NCI-H2171 treated with DMSO at 0.1 percent for 48 hours (cell line): ENCODE results near the gene CMTM5.
"Not testable (repeated sequence)": the region's sequence is repeated elsewhere in the genome, so short reads cannot be mapped to it uniquely, and the experiment has no call there.

ENCODE experiments used
- DNase-seq: peaks from one replicate; lab custom pipeline; 2025; lab: John Stamatoyannopoulos, UW

CMTM5 gene

GRCh38 chr14:23378612-23379220 is 1.9 kb downstream of the CMTM5 start:
- DNase-seq = no peak

GRCh38 chr14:23379366-23380196 is 2.7 kb downstream of the CMTM5 start:
- peak; percentile 89 for DNase-seq

GRCh38 chr14:23380197-23380914 is 3.5 kb downstream of the CMTM5 start:
- peak; percentile 36 for DNase-seq

GRCh38 chr14:23380976-23381375 is 4.1 kb downstream of the CMTM5 start:
- DNase-seq = no peak

- DNase-seq = peak; percentile 60
Observed at GRCh38 chr14:23381871-23382270, 5.0 kb downstream of the CMTM5 start.

- DNase-seq = no peak
Observed at GRCh38 chr14:23382276-23382675, 5.4 kb downstream of the CMTM5 start.

- DNase-seq = no peak
Observed at GRCh38 chr14:23382731-23383440, 6.0 kb downstream of the CMTM5 start.

- no peak for DNase-seq
Observed at GRCh38 chr14:23384364-23385080, 7.7 kb downstream of the CMTM5 start.

GRCh38 chr14:23385244-23385641 is 8.4 kb downstream of the CMTM5 start:
- no peak for DNase-seq

- no peak for DNase-seq
Observed at GRCh38 chr14:23385642-23386265, 8.9 kb downstream of the CMTM5 start.

GRCh38 chr14:23386266-23386657 is 9.4 kb downstream of the CMTM5 start:
- DNase-seq = not testable (repeated sequence)

- no peak for DNase-seq
Observed at GRCh38 chr14:23386999-23387398, 10.2 kb downstream of the CMTM5 start.

- no peak for DNase-seq
Observed at GRCh38 chr14:23387916-23388882, 11.4 kb downstream of the CMTM5 start.

GRCh38 chr14:23388996-23389395 is 12.2 kb downstream of the CMTM5 start:
- DNase-seq = no peak

GRCh38 chr14:23389396-23389795 is 12.6 kb downstream of the CMTM5 start:
- DNase-seq = no peak

- not testable (repeated sequence) for DNase-seq
Observed at GRCh38 chr14:23389871-23390270, 13.0 kb downstream of the CMTM5 start.

- DNase-seq = no peak
Observed at GRCh38 chr14:23392613-23393012, 15.8 kb downstream of the CMTM5 start.

- no peak for DNase-seq
Observed at GRCh38 chr14:23396126-23396525, 19.3 kb downstream of the CMTM5 start.

GRCh38 chr14:23396781-23397407 is 20.0 kb downstream of the CMTM5 start:
- DNase-seq = no peak
